Retina (tissue), 1 donor: ENCODE results near the gene PIEZO2.

Experiments used
- DNase-seq: peaks from one replicate; pipeline ENCODE4 v3.0.0-alpha.2; 2016

PIEZO2 gene

GRCh38 chr18:10775026-10775425 lies 374.3 kb downstream of the PIEZO2 start:
- DNase-seq = no peak

- no peak for DNase-seq
Measured at GRCh38 chr18:10771053-10771709, 378.2 kb downstream of the PIEZO2 start.

GRCh38 chr18:10770264-10770663 lies 379.1 kb downstream of the PIEZO2 start:
- no peak for DNase-seq

GRCh38 chr18:10768221-10768620 lies 381.1 kb downstream of the PIEZO2 start:
- DNase-seq = no peak

GRCh38 chr18:10767658-10768057 lies 381.7 kb downstream of the PIEZO2 start:
- DNase-seq = no peak

GRCh38 chr18:10760986-10761385 lies 388.4 kb downstream of the PIEZO2 start:
- no peak for DNase-seq

GRCh38 chr18:10759241-10759640 lies 390.1 kb downstream of the PIEZO2 start:
- DNase-seq = peak; percentile 4

- DNase-seq = no peak
Measured at GRCh38 chr18:10757946-10758345, 391.4 kb downstream of the PIEZO2 start.

- DNase-seq = no peak
Measured at GRCh38 chr18:10757349-10757748, 392.0 kb downstream of the PIEZO2 start.

GRCh38 chr18:10755855-10756254 lies 393.5 kb downstream of the PIEZO2 start:
- no peak for DNase-seq

GRCh38 chr18:10754128-10754527 lies 395.2 kb downstream of the PIEZO2 start:
- DNase-seq = no peak

- no peak for DNase-seq
Measured at GRCh38 chr18:10752382-10752781, 397.0 kb downstream of the PIEZO2 start.

- peak; percentile 10 for DNase-seq
Measured at GRCh38 chr18:10751653-10752052, 397.7 kb downstream of the PIEZO2 start.

GRCh38 chr18:10750191-10751035 lies 399.0 kb downstream of the PIEZO2 start:
- DNase-seq = no peak

GRCh38 chr18:10748641-10749040 lies 400.7 kb downstream of the PIEZO2 start:
- DNase-seq = no peak

GRCh38 chr18:10745971-10746370 lies 403.4 kb downstream of the PIEZO2 start:
- no peak for DNase-seq

GRCh38 chr18:10745219-10745618 lies 404.1 kb downstream of the PIEZO2 start:
- no peak for DNase-seq

GRCh38 chr18:10743766-10744165 lies 405.6 kb downstream of the PIEZO2 start:
- DNase-seq = no peak

GRCh38 chr18:10739152-10739551 lies 410.2 kb downstream of the PIEZO2 start:
- DNase-seq = no peak

- DNase-seq = no peak
Measured at GRCh38 chr18:10736984-10737383, 412.4 kb downstream of the PIEZO2 start.

GRCh38 chr18:10732990-10733389 lies 416.4 kb downstream of the PIEZO2 start:
- no peak for DNase-seq

GRCh38 chr18:10727477-10727876 lies 421.9 kb downstream of the PIEZO2 start:
- no peak for DNase-seq

GRCh38 chr18:10726198-10727068 lies 422.9 kb downstream of the PIEZO2 start:
- peak; percentile 55 for DNase-seq
